ENCODE results near the gene PRKAB2.

GRCh38 chr1:147171399-147172167 lies 687 bp downstream of the PRKAB2 start:
- TF ChIP-seq POLR2A (IDR thresholded peaks at IDR 0.05; ENCODE audit: low read depth, low read length) (no peak; the same call in 1 of the 2 replicates), CTCF (conservative IDR thresholded peaks at IDR 0.05; ENCODE audit: low read depth, low read length) (no peak), CEBPB (IDR thresholded peaks at IDR 0.05; ENCODE audit: low read depth, low read length) (no peak), USF2 (IDR thresholded peaks at IDR 0.05; ENCODE audit: low read depth, low read length) (no peak)

Measured in IMR-90 (cell line).